ENCODE data around the gene NOVA2. TPM values are rescaled to one million over a fixed set of nuclear protein-coding genes. Genes with fewer than 3 reads are reported as not detected.

Gene NOVA2
- total and polyA plus RNA-seq, 9 of the 15 experiments (the other 6 are each of a cell fraction or from before 2014, with no cell fraction given) = not detected

GRCh38 chr19:45924891-45925447 is 48.7 kb downstream of the NOVA2 start:
- BruUV-seq (replicated peaks) = no TSS peak
- ChIA-PET POLR2A (no interaction called here), CTCF (ENCODE audit: low intra/inter-chr PET ratio) (no interaction called here)
- no peak overlapping the region for H3K27ac ChIP-seq (ENCODE audit: extremely low read depth, low read depth, low read length)
- TF ChIP-seq SIN3B (IDR thresholded peaks at IDR 0.05; ENCODE audit: low read depth) = no peak
- TF ChIP-seq ZBTB34 (CRISPR knock-in tag; IDR thresholded peaks at IDR 0.05) = no peak
- TF ChIP-seq NFYB (IDR thresholded peaks at IDR 0.05; ENCODE audit: extremely low read depth, insufficient read length) = no peak
- no peaks in the 10 kb centered on the region for H3K9me3 ChIP-seq (replicated peaks; ENCODE audit: control insufficient read depth, insufficient read depth, low read depth, low read length)
- peaks cover 6% of the 10 kb centered on the region in 2 experiments; a peak in 3 of 5 replicates for H3K27me3 ChIP-seq (ENCODE audit: control insufficient read depth in 2 of 2, insufficient read depth in 2 of 2, low read length in 2 of 2)
- no peak for DNase-seq (ENCODE audit: extremely low read depth in 1 of 4, low spot score in 3 of 4)
- intact Hi-C loops (cut with micrococcal nuclease) (no loop called here), in situ Hi-C loops (cut with MboI) (no loop called here)
- H3K4me3 ChIP-seq = no peak overlapping the region
- H4K20me1 ChIP-seq (replicated peaks; ENCODE audit: control insufficient read depth, insufficient read depth, low read length) = no peaks in the 10 kb centered on the region
- no peak for ATAC-seq
- H3K9me1 ChIP-seq (ENCODE audit: control insufficient read depth, insufficient read depth, low read length) = no peaks in the 10 kb centered on the region
- no peak overlapping the region for H2AFZ ChIP-seq (ENCODE audit: low read depth, low read length)
- H3K36me3 ChIP-seq (ENCODE audit: control insufficient read depth, insufficient read depth, low read length) = no peaks in the 10 kb centered on the region
- 20% methylated on average over 5 of the region's 6 CpGs for WGBS (ENCODE audit: insufficient coverage, low coverage, missing lambda C conversion rate)
- no peaks in the 10 kb centered on the region for H3K79me2 ChIP-seq (ENCODE audit: control insufficient read depth, insufficient read depth, low read length)
- FAIRE-seq = no peak
- H3K4me2 ChIP-seq (ENCODE audit: insufficient read depth, low read length) = no peak overlapping the region
- peaks cover 7 to 18% of the 10 kb centered on the region in 2 experiments; a peak in 4 of 5 replicates for H3K4me1 ChIP-seq (replicated peaks in 1 of 2; ENCODE audit: control insufficient read depth in 2 of 2, insufficient read depth in 2 of 2, low read length in 2 of 2)
- no peak overlapping the region for H3K9ac ChIP-seq (ENCODE audit: insufficient read depth in 1 of 2, low read depth in 2 of 2, low read length in 2 of 2)

- no peaks in the 10 kb centered on the region for H3K36me3 ChIP-seq (ENCODE audit: control insufficient read depth, insufficient read depth, low read length)
- ATAC-seq (peak; percentile 86), DNase-seq (ENCODE audit: extremely low read depth in 1 of 4, low spot score in 3 of 4) (peak in 3 of 4 experiments; percentile 34 to 47 (median 39)), FAIRE-seq (peak; percentile 84)
- no peak overlapping the region for H3K4me3 ChIP-seq
- no peaks in the 10 kb centered on the region for H3K9me3 ChIP-seq (replicated peaks; ENCODE audit: control insufficient read depth, insufficient read depth, low read depth, low read length)
- no TSS peak for BruUV-seq (replicated peaks)
- H2AFZ ChIP-seq (ENCODE audit: low read depth, low read length) = no peak overlapping the region
- no peak overlapping the region for H3K4me2 ChIP-seq (ENCODE audit: insufficient read depth, low read length)
- no peaks in the 10 kb centered on the region for H3K79me2 ChIP-seq (ENCODE audit: control insufficient read depth, insufficient read depth, low read length)
- in situ Hi-C loops (cut with MboI) = no loop called here
- peaks cover 7 to 9% of the 10 kb centered on the region in 2 experiments; a peak in 4 of 5 replicates for H3K4me1 ChIP-seq (replicated peaks in 1 of 2; ENCODE audit: control insufficient read depth in 2 of 2, insufficient read depth in 2 of 2, low read length in 2 of 2)
- ChIA-PET CTCF (ENCODE audit: low intra/inter-chr PET ratio) (no interaction called here), POLR2A (interaction anchor here (0.6 kb wide), 2 partner anchors 43 to 73 kb away, joined by 3 read pairs; partner anchors contain the start of gene CCDC61)
- no peak overlapping the region for H3K9ac ChIP-seq (ENCODE audit: insufficient read depth in 1 of 2, low read depth in 2 of 2, low read length in 2 of 2)
- H3K9me1 ChIP-seq (ENCODE audit: control insufficient read depth, insufficient read depth, low read length) = no peaks in the 10 kb centered on the region
- H3K27me3 ChIP-seq (ENCODE audit: control insufficient read depth in 2 of 2, insufficient read depth in 2 of 2, low read length in 2 of 2) = peaks cover 13 to 17% of the 10 kb centered on the region in 2 experiments; a peak in 4 of 5 replicates
- no peak overlapping the region for H3K27ac ChIP-seq (ENCODE audit: extremely low read depth, low read depth, low read length)
- no peaks in the 10 kb centered on the region for H4K20me1 ChIP-seq (replicated peaks; ENCODE audit: control insufficient read depth, insufficient read depth, low read length)
- intact Hi-C loops (cut with micrococcal nuclease) = no loop called here
- 30% methylated on average over 9 of the region's 9 CpGs for WGBS (ENCODE audit: insufficient coverage, low coverage, missing lambda C conversion rate)
- TF ChIP-seq KDM1A (IDR thresholded peaks at IDR 0.05) (peak; percentile 56 to 57; a peak in 2 of 4 replicates), MITF (IDR thresholded peaks at IDR 0.05) (no peak), CTCFL (IDR thresholded peaks at IDR 0.05; ENCODE audit: borderline replicate concordance, insufficient read depth, low read depth, low read length, poor library complexity, severe bottlenecking) (peak; percentile 45), FIP1L1 (IDR thresholded peaks at IDR 0.05; ENCODE audit: low read depth, low read length, poor library complexity, severe bottlenecking) (no peak), ZNF668 (CRISPR knock-in tag; IDR thresholded peaks at IDR 0.05) (no peak), RBM25 (IDR thresholded peaks at IDR 0.05; ENCODE audit: low read depth, low read length, severe bottlenecking) (peak; percentile 20), SMARCA5 (IDR thresholded peaks at IDR 0.05) (peak; percentile 56; the same call in 1 of the 2 replicates)
These were observed 51.4 kb downstream of the NOVA2 start for GRCh38 chr19:45922281-45922680.
